Sigmoid colon (tissue), 4 donors: ENCODE data around the gene FOXN3.

Source experiments
- CTCF ChIP-seq, 4 experiments: fragments of 450-650 bp in 3 of 4; fragments of 200-600 bp in 1 of 4; IDR thresholded peaks; one replicate each; pipeline ENCODE4 v1.5.1; 2016 to 2019; ENCODE audit warnings: antibody characterized with exemption in 4 of 4, mild to moderate bottlenecking in 3 of 4, moderate library complexity in 2 of 4
- POLR2A ChIP-seq, 2 donors: fragments of 450-650 bp; IDR thresholded peaks; one replicate each; pipeline ENCODE4 v1.6.1; 2016; ENCODE audit warnings: antibody characterized with exemption in 2 of 2, mild to moderate bottlenecking in 2 of 2, moderate library complexity in 2 of 2
- POLR2AphosphoS5 ChIP-seq, 4 donors: sonication (generic); formaldehyde crosslinking; IDR thresholded peaks; one replicate each; pipeline ENCODE4 v1.6.1; 2017; ENCODE audit warnings: antibody characterized with exemption in 4 of 4

- TF ChIP-seq CTCF (IDR thresholded peaks at IDR 0.05) (no peak), POLR2A (IDR thresholded peaks at IDR 0.05) (no peak), POLR2AphosphoS5 (IDR thresholded peaks at IDR 0.05) (no peak)
These were observed 34.5 kb downstream of the FOXN3 start for GRCh38 chr14:89382487-89382886.
